ENCODE data around the gene SYNGR3.
"Not testable (repeated sequence)": the region's sequence is repeated elsewhere in the genome, so short reads cannot be mapped to it uniquely, and the experiment has no call there.

Gene SYNGR3

DNA sequence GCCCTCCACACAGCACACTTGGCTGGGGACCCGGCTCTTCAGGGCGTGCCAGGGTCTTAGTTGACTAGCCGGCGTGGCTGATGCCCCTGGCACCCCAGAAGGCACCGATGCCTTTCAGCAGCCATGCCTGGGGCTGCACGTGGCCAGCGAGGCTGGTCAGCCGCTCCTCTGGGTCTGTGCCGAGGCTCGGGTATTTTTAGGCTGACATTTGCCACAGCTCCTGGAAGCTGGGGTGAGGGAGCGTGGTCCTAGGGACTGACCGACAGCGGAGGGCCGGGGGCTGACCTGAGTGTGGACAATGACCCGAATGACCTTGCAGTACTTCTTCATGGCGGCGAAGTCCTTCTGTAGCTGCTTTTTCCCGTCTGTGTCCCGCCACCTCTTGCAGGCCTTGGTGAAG lies 39.2 kb upstream of the SYNGR3 start:
- no peak for DNase-seq (ENCODE audit: low spot score)
- Histone ChIP-seq H3K4me3 (no peak overlapping the region), H3K27ac (no peak overlapping the region)
- TF ChIP-seq, protein P1, sequence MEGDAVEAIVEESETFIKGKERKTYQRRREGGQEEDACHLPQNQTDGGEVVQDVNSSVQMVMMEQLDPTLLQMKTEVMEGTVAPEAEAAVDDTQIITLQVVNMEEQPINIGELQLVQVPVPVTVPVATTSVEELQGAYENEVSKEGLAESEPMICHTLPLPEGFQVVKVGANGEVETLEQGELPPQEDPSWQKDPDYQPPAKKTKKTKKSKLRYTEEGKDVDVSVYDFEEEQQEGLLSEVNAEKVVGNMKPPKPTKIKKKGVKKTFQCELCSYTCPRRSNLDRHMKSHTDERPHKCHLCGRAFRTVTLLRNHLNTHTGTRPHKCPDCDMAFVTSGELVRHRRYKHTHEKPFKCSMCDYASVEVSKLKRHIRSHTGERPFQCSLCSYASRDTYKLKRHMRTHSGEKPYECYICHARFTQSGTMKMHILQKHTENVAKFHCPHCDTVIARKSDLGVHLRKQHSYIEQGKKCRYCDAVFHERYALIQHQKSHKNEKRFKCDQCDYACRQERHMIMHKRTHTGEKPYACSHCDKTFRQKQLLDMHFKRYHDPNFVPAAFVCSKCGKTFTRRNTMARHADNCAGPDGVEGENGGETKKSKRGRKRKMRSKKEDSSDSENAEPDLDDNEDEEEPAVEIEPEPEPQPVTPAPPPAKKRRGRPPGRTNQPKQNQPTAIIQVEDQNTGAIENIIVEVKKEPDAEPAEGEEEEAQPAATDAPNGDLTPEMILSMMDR (IDR thresholded peaks at IDR 0.05), result no peak

DNA sequence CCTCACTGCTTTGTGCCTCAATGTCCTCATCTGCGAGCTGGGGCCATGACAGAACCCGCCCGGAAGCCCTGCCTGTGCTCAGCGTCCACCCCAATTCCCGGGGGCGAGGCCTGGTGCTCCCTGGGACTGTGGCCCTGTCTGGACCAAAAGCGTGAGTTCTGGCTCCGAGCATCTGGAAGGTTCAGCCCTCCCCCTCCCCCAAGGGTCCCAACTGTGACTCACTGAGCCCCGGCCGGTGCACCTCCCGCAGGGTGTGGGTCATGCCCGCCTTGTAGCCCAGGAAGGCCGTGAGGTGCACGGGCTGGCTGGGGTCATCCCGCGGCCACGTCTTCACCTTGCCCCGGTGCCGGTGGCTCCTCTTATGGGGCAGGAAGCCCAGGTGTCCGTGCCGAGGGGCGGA lies 36.0 kb upstream of the SYNGR3 start:
- no peak for DNase-seq (ENCODE audit: low spot score)
- Histone ChIP-seq H3K27ac (no peak overlapping the region), H3K4me3 (no peak overlapping the region)
- TF ChIP-seq, protein P1 (IDR thresholded peaks at IDR 0.05), result no peak

DNA sequence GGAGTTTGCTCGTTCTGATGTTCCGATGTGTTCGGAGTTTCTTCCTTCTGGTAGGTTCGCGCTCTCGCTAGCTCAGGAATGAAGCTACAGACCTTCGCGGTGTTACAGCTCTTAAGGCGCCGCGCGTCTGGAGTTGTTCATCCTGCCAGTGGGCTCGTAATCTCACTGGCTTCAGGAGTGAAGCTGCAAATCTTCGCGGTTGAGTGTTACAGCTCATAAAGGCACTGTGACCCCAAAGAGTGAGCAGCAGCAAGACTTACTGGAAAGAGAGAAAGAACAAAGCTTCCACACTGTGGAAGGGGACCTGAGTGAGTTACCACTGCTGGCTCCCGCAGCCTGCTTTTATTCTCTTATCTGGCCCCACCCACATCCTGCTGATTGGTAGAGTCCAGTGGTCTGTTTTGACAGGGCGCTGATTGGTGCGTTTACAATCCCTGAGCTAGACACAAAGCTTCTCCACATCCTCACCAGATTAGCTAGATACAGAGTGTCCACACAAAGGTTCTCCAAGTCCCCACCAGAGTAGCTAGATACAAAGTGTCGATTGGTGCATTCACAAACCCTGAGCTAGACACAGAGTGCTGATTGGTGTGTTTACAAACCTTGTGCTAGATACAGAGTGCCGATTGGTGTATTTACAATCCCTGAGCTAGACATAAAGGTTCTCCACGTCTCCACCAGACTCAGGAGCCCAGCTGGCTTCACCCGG lies 32.2 kb upstream of the SYNGR3 start:
- not testable (repeated sequence) for DNase-seq (ENCODE audit: low spot score); H3K27ac ChIP-seq; H3K4me3 ChIP-seq

DNA sequence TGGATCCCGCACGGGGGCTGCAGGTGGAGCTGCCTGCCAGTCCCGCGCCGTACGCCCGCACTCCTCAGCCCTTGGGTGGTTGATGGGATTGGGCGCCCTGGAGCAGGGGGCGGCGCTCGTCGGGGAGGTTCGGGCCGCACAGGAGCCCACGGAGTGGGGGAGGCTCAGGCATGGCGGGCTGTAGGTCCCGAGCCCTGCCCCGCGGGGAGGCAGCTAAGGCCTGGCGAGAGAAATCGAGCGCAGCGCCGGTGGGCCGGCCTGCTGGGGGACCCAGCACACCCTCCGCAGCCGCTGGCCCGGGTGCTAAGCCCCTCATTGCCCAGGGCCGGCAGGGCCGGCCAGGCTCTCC lies 31.7 kb upstream of the SYNGR3 start:
- not testable (repeated sequence) for DNase-seq (ENCODE audit: low spot score); H3K27ac ChIP-seq; H3K4me3 ChIP-seq

DNA sequence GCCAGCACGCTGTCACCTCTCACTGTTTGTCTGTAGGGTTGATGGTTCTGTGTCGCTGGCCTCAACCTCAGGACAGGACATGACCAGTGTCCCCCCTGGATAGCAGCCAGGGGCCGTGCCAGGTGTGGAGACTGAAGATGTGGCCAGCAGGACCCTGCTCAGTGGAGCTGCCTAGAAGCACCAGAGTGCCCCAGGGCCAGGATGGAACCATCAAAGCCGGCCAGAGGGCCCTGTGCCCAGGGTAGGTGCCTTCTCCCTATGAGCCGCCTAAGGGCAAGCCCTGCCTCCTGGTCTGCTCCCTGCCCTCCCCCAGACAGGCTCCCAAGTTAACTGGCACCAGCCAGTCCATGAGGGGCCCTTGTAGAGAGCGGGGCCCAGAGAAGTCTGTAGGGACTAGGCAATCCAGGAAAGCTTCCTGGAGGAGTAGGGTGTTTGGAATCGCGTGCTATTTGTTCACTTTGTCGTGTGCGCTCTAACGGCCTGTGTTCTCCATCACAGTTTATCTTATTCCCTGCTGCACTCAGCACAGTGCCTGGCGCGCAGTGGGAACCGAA lies 31.0 kb upstream of the SYNGR3 start:
- TF ChIP-seq, protein P1 (IDR thresholded peaks at IDR 0.05), result no peak
- H3K4me3 ChIP-seq, result peak overlapping the region; percentile 93
- DNase-seq (ENCODE audit: low spot score), result no peak
- H3K27ac ChIP-seq, result peak overlapping the region in 1 of 2 donors; percentile 90

DNA sequence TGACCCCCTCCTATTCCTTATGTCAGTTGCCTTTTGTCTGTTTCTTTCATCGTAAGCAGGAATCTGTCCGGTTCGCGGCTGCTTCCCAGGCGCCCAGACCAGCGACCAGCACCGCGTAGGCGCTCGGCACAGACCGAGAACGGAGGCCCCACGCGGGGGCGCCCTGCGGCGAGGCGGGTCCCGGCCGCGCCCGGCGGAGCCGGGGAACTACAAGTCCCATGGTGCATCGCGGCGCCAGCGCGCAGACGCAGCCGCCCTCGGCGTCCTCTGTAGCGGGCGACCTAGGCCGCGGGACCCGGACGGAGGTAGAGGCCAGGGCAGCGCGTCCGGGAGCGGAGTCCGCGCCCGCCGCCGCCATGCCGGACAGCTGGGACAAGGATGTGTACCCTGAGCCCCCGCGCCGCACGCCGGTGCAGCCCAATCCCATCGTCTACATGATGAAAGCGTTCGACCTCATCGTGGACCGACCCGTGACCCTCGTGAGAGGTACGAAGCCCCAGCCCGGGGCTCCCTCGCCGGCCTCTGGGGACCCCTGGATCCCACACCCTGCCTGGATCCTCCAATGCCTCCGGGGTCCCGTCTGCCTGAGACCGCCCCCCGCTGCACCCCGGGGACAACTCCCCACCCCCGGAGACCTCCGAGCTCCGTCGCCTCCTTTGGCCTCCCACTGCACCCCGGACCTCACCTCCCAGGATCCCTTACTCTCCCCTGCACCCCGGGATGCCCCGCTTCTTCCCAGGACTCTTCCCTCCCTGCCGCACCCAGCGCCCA lies 30.3 kb upstream of the SYNGR3 start, which contains the start of gene NDUFB10:
TSS of gene NDUFB10 (plus strand) at position 270 of the 771 bp plus-strand sequence. CDS start at position 357, 87 bp downstream.
- Histone ChIP-seq H3K27ac (peak within 1 kb of the TSS; percentile 85 to 90), H3K4me3 (peak within 1 kb of the TSS; percentile 93)
- TF ChIP-seq, protein P1 (IDR thresholded peaks at IDR 0.05), result peak; percentile 29
- peak; percentile 91 for DNase-seq (ENCODE audit: low spot score)

DNA sequence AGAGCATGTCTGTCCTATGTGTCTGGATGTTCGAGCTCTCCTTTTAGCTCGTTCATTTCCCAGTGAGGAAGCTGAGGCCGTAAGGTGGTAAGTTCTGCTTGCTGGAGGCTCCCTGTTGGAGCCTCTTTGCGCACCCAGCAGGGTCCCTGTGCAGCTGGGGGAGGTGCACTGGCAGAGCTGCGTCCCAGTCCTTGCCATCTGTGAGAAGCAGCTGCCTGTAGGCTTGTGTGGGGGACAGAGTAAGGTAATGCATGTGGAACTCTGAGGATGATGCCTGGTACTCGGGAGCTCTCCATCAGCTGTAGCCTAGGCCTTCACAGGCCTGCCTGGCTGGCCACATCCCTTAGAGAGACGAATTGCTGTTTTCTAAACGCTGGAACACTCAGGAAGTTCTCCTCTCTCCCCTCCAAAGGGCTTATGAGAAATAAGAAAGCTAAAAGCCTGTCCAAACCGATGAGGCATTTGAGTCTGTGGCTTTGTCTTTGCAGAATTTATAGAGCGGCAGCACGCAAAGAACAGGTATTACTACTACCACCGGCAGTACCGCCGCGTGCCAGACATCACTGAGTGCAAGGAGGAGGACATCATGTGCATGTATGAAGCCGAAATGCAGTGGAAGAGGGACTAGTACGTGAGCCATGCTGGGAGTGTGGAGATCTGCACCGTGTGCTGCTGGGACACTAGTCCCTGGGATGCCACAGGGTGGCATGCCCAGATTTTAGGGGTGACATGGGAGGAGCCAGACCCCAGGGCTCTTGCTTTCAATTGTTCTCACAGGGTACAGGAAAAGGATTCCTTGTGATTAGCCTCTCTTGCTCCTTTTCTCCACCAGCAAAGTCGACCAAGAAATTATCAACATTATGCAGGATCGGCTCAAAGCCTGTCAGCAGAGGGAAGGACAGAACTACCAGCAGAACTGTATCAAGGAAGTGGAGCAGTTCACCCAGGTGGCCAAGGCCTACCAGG lies 28.8 kb upstream of the SYNGR3 start:
- TF ChIP-seq, protein P1 (IDR thresholded peaks at IDR 0.05), result no peak
- DNase-seq (ENCODE audit: low spot score), result no peak
- H3K27ac ChIP-seq, result peak overlapping the region in 1 of 2 donors; percentile 18
- H3K4me3 ChIP-seq, result peak overlapping the region; percentile 93

All from coronary artery (tissue), 2 donors.